ENCODE data around the gene ASB6. TPM values are rescaled to one million over a fixed set of nuclear protein-coding genes. Genes with fewer than 3 reads are reported as not detected.

The ASB6 gene
- total RNA-seq, 1 experiment from 2014 or later: 20.0 TPM

DNA sequence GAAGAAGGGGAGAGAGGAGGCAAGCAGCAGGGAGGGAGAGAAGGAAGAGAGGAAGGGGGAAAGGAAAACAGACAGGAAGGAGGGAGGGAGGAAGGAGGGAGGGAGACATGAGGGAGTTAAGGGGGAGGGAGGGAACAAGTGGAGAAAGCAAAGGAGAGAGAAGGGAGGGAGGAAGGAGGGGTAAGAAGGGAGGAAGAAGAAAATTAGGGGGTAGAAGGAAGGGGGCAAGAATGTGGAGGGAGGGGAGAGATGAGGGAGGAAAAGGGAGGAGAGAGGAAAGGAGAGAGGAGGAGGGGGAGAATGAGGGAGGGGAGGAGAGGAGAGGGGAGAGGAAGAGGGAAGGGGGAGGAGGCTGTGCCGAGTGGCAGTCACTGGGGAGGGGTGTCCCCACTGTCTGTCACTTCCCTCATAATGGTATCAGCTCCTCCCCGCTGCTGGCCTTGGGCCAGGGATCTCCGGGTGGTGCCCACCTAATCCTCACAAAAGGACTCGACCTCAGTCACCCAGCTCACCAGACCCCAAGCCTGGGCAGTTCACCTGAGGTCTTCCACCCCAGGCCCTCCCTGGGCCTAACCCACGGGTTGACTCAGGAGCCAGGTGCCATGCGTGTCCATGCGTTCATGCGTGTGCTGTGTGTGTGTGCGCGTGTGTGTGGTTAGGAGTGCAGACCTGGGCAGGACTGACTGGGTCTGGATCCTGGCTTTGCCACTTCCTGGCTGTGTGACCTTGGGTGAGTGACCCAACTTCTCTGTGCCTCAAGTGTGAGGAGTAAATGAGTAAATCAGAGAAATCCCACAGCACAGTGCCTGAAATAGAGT lies 39.1 kb downstream of the ASB6 start:
- ATAC-seq (no peak), DNase-seq (ENCODE audit: low spot score) (no peak)
- Mint-ChIP-seq H3K36me3 (no peaks in the 10 kb centered on the region), H3K4me3 (no peak overlapping the region), H3K27ac (no peak overlapping the region), H3K4me1 (peaks cover 49% of the 10 kb centered on the region), H3K9me3 (no peaks in the 10 kb centered on the region), H3K27me3 (ENCODE audit: low read depth) (peaks cover 18% of the 10 kb centered on the region)
- POLR2A ChIA-PET: interaction anchor here (0.7 to 1.0 kb wide), 2 partner anchors 106 to 1233 kb away, joined by 3 read pairs; no protein-coding TSS in a partner anchor
- no peak for TF ChIP-seq GABPB1 (CRISPR knock-in tag; IDR thresholded peaks at IDR 0.05)
- no peak for TF ChIP-seq ATF6 (CRISPR knock-in tag; IDR thresholded peaks at IDR 0.05)
- no peak for TF ChIP-seq RELA (CRISPR knock-in tag; IDR thresholded peaks at IDR 0.05; ENCODE audit: borderline replicate concordance)
- no peak for TF ChIP-seq JUN (CRISPR knock-in tag; IDR thresholded peaks at IDR 0.05)
- no peak for TF ChIP-seq ZNF317 (CRISPR knock-in tag; IDR thresholded peaks at IDR 0.05; ENCODE audit: borderline replicate concordance, low read depth)
- CTCF ChIA-PET: interaction anchor here (1.0 to 2.0 kb wide), 6 partner anchors 18 to 471 kb away, joined by 3 to 6 read pairs (median 3); no protein-coding TSS in a partner anchor

- ChIA-PET CTCF (interaction anchor here (1.9 kb wide), 1 partner anchor 23 kb away, joined by 6 read pairs; no protein-coding TSS in a partner anchor), POLR2A (interaction anchor here (0.7 to 1.0 kb wide), 2 partner anchors 15 to 104 kb away, joined by 3 to 4 read pairs; no protein-coding TSS in a partner anchor)
- no peak for ATAC-seq
- H3K36me3 Mint-ChIP-seq: no peaks in the 10 kb centered on the region
- no peak for TF ChIP-seq ZBTB43 (CRISPR knock-in tag; IDR thresholded peaks at IDR 0.05)
- peak; percentile 70 for TF ChIP-seq GTF2I (CRISPR knock-in tag; conservative IDR thresholded peaks at IDR 0.05)
- TF ChIP-seq PREB (CRISPR knock-in tag; IDR thresholded peaks at IDR 0.05; ENCODE audit: borderline replicate concordance): no peak
- no peak overlapping the region for H3K27ac Mint-ChIP-seq
- no peak overlapping the region for H3K4me3 Mint-ChIP-seq
- no peak for DNase-seq (ENCODE audit: low spot score)
- H3K9me3 Mint-ChIP-seq: no peaks in the 10 kb centered on the region
- H3K27me3 Mint-ChIP-seq (ENCODE audit: low read depth): peaks cover 19% of the 10 kb centered on the region
- peaks cover 37% of the 10 kb centered on the region for H3K4me1 Mint-ChIP-seq
These were observed 40.8 kb downstream of the ASB6 start for GRCh38 chr9:129601082-129601674.

DNA sequence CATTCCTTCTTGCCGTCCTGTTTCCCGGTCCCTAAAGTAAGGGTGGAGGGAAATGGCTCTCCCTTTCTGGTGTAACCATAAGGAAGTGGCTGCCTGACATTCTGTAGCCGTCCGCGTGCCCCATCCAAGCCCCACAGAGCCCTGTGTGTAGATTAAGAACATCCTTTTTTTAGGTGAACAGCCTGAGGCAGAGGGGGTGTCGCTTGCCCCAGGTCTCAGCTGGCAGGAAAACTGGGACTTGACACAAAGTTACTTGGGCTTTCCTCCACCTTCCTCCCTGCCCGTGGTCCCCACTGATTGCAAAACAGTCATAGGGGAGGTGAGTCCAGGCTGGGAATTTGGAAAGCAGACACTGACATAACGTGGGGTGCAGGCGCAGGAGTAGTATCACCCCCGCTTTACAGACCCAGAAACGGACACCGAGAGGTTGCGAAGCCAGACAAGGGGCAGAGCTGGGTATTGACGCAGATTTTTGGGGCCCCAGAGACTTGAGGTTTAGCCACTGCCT lies 43.8 kb downstream of the ASB6 start:
- ATAC-seq (no peak), DNase-seq (ENCODE audit: low spot score) (no peak)
- Mint-ChIP-seq H3K36me3 (no peaks in the 10 kb centered on the region), H3K4me3 (peak overlapping the region; percentile 56), H3K4me1 (peaks cover 44% of the 10 kb centered on the region), H3K27me3 (ENCODE audit: low read depth) (peaks cover 47% of the 10 kb centered on the region), H3K9me3 (no peaks in the 10 kb centered on the region), H3K27ac (no peak overlapping the region; the same call in 1 of the 2 replicates)
- ChIA-PET POLR2A (interaction anchor here (0.6 to 2.5 kb wide), 3 partner anchors 64 to 420 kb away, joined by 3 to 12 read pairs (median 3); partner anchors contain the start of gene IER5L), CTCF (interaction anchor here (1.2 to 3.8 kb wide), 7 partner anchors 9 to 459 kb away, joined by 3 to 34 read pairs (median 11); partner anchors contain the start of gene NTMT1)
- TF ChIP-seq ATF1 (CRISPR knock-in tag; IDR thresholded peaks at IDR 0.05) (no peak), ZMAT4 (CRISPR knock-in tag; IDR thresholded peaks at IDR 0.05) (no peak)
